PC-9 (cell line): Measurements from ENCODE around the gene ADGRA3. TPM values are rescaled to one million over a fixed set of nuclear protein-coding genes. Genes with fewer than 3 reads are reported as not detected.

Experiments used
- BruUV-seq: library from RNA; stranded (reverse); fragments of 400-500 nt; replicated peaks from 2 replicates; lab custom pipeline; 2021; lab: Mats Ljungman, UMichigan
- CTCF ChIA-PET: fragments of 300-600 bp; sonication (Branson Sonifier 250); formaldehyde crosslinking; loops from one replicate; lab custom pipeline; 2022; ENCODE audit warnings: antibody characterized with exemption; lab: Charles Lee
- POLR2A ChIA-PET: fragments of 300-600 bp; sonication (Branson Sonifier 250); formaldehyde crosslinking; loops from one replicate; lab custom pipeline; 2022; ENCODE audit warnings: antibody characterized with exemption; ENCODE audit not compliant: unreplicated experiment; lab: Charles Lee
- DNase-seq, 2 experiments: peaks; one replicate each; pipeline versions ENCODE4 v3.0.0 to v3.0.0-alpha.2; 2015 to 2022; ENCODE audit warnings: mixed read lengths in 1 of 2
- H2AFZ ChIP-seq: fragments of 200-600 bp; sonication (generic); 2 replicates; pipeline ENCODE4 v1.8.1; 2017; ENCODE audit warnings: antibody characterized with exemption
- H3F3A ChIP-seq: fragments of 200-600 bp; sonication (generic); 2 replicates; pipeline ENCODE4 v1.8.1; 2017; ENCODE audit warnings: antibody characterized with exemption, mild to moderate bottlenecking, low read depth; ENCODE audit not compliant: insufficient read depth
- H3K27ac ChIP-seq: fragments of 200-600 bp; sonication (generic); 2 replicates; pipeline ENCODE4 v1.6.1; 2016; ENCODE audit warnings: mixed run types
- H3K27me3 ChIP-seq: fragments of 200-600 bp; sonication (generic); 2 replicates; pipeline ENCODE4 v1.6.1; 2016; ENCODE audit warnings: low read depth, mixed run types; ENCODE audit not compliant: insufficient read depth
- H3K36me3 ChIP-seq: fragments of 200-600 bp; sonication (generic); 2 replicates; pipeline ENCODE4 v1.6.1; 2016; ENCODE audit warnings: low read depth, mixed run types
- H3K4me1 ChIP-seq: fragments of 200-600 bp; sonication (generic); replicated peaks from 2 replicates; pipeline ENCODE4 v1.6.1; 2016; ENCODE audit warnings: mixed run types; ENCODE audit not compliant: insufficient read depth
- H3K4me2 ChIP-seq: fragments of 200-600 bp; sonication (generic); 2 replicates; pipeline ENCODE4 v1.6.1; 2017; ENCODE audit warnings: mixed run types
- H3K4me3 ChIP-seq: fragments of 200-600 bp; sonication (generic); 2 replicates; pipeline ENCODE4 v1.6.1; 2016; ENCODE audit warnings: mixed run types
- H3K79me2 ChIP-seq: fragments of 200-600 bp; sonication (generic); 2 replicates; pipeline ENCODE4 v1.6.1; 2017; ENCODE audit warnings: low read depth, mixed run types
- H3K9me2 ChIP-seq: fragments of 200-600 bp; sonication (generic); 2 replicates; pipeline ENCODE4 v1.8.1; 2017; ENCODE audit warnings: mild to moderate bottlenecking; ENCODE audit not compliant: insufficient read depth
- H3K9me3 ChIP-seq: fragments of 200-600 bp; sonication (generic); 2 replicates; pipeline ENCODE4 v1.8.1; 2016; ENCODE audit warnings: low read depth; ENCODE audit not compliant: insufficient read depth
- H4K20me1 ChIP-seq: fragments of 200-600 bp; sonication (generic); 2 replicates; pipeline ENCODE4 v1.8.1; 2017; ENCODE audit not compliant: insufficient read depth
- EZH2 ChIP-seq: fragments of 200-600 bp; sonication (generic); IDR thresholded peaks from 2 replicates; pipeline ENCODE4 v1.8.0; 2017; ENCODE audit warnings: antibody characterized with exemption, low read depth
- intact Hi-C: fragments of 100-400 bp; cut with micrococcal nuclease; formaldehyde crosslinking; loops from one replicate; pipeline ENCODE4 v1.10.0; 2022; ENCODE audit not compliant: unreplicated experiment
- total RNA-seq: library from RNA; stranded (reverse); gene quantifications from 2 replicates; pipeline ENCODE4 v1.2.3, GENCODE V29; 2021
- TF ChIP-seq, protein P1 (sequence below): fragments of 200-600 bp; sonication (generic); conservative IDR thresholded peaks from 2 replicates; pipeline ENCODE4 v1.6.1; 2017; ENCODE audit warnings: mixed run types, antibody characterized with exemption, mild to moderate bottlenecking, moderate library complexity

Gene ADGRA3
- total RNA-seq, 1 experiment from 2014 or later: 40.5 TPM

DNA sequence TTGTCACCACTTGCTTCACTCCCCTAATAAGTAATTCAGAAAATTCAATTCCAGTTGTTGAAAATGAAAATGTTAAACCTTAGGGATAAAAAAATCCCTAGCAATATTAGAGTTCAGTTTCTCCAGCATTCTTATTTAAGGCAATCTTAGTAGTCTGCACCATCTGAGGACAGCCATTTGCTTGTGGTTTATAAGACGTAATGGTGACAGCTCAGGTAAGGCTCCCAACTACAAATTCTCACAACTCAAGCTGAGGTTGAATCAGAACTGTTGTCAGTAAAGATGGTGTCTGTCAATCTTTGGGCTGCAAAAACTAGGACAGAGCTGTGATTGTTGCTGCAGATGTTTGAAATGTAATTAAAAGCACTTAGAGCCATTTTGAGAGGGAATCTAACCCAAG is 16.3 kb upstream of the ADGRA3 start:
- H3K27me3 ChIP-seq: no peaks in the 10 kb centered on the region
- POLR2A ChIA-PET: no interaction called here
- no peak overlapping the region for H3K4me2 ChIP-seq
- intact Hi-C loops: no loop called here
- no peaks in the 10 kb centered on the region for H3K79me2 ChIP-seq
- BruUV-seq: no TSS peak
- H3K9me3 ChIP-seq: peaks cover 9% of the 10 kb centered on the region
- no peak overlapping the region for H3K4me3 ChIP-seq
- TF ChIP-seq EZH2: no peak
- TF ChIP-seq, protein P1, sequence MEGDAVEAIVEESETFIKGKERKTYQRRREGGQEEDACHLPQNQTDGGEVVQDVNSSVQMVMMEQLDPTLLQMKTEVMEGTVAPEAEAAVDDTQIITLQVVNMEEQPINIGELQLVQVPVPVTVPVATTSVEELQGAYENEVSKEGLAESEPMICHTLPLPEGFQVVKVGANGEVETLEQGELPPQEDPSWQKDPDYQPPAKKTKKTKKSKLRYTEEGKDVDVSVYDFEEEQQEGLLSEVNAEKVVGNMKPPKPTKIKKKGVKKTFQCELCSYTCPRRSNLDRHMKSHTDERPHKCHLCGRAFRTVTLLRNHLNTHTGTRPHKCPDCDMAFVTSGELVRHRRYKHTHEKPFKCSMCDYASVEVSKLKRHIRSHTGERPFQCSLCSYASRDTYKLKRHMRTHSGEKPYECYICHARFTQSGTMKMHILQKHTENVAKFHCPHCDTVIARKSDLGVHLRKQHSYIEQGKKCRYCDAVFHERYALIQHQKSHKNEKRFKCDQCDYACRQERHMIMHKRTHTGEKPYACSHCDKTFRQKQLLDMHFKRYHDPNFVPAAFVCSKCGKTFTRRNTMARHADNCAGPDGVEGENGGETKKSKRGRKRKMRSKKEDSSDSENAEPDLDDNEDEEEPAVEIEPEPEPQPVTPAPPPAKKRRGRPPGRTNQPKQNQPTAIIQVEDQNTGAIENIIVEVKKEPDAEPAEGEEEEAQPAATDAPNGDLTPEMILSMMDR: no peak
- no peak overlapping the region for H2AFZ ChIP-seq
- H3K27ac ChIP-seq: no peak overlapping the region
- CTCF ChIA-PET: no interaction called here
- H4K20me1 ChIP-seq: no peaks in the 10 kb centered on the region
- no peaks in the 10 kb centered on the region for H3K4me1 ChIP-seq
- H3K36me3 ChIP-seq: no peaks in the 10 kb centered on the region
- H3F3A ChIP-seq: no peaks in the 10 kb centered on the region
- no peak for DNase-seq
- no peaks in the 10 kb centered on the region for H3K9me2 ChIP-seq

DNA sequence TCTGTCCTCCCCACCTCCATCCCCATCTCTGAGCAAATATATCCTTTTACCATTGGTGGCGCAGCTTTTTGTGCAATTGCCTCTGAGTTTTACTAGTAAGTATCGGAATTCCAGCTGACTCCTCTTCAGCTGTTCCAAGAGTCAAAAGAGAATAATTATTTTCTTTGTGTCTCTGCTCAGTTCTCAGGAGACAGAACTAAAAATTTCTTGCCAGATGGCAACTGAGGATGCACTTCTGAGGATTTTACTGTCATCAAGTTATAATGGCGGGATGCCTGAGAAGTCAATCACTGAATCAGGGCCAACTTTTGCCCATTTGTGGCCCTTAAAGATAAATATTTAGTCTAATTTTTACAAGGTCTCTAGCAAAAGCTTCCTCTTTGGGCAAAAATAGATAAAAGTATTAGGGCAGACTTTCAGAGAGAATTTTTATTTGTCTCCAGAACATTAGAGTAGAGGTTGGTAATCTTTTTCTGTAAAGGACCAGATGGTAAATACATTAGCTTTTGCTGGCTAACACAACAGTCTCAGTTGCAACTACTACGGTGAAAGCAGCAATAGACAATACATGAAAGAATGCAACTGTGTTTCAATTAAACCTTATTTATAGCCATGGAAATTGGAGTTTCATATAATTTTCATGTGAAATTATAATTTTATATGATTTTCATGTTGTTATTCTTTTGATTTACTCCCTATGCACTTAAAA is 15.6 kb upstream of the ADGRA3 start:
- no peak for DNase-seq
- H2AFZ ChIP-seq: no peak overlapping the region
- no peaks in the 10 kb centered on the region for H3K4me1 ChIP-seq
- H4K20me1 ChIP-seq: no peaks in the 10 kb centered on the region
- H3K4me3 ChIP-seq: no peak overlapping the region
- no peaks in the 10 kb centered on the region for H3K36me3 ChIP-seq
- CTCF ChIA-PET: no interaction called here
- H3K9me3 ChIP-seq: peaks cover 9% of the 10 kb centered on the region
- POLR2A ChIA-PET: no interaction called here
- intact Hi-C loops: no loop called here
- H3K79me2 ChIP-seq: no peaks in the 10 kb centered on the region
- no peaks in the 10 kb centered on the region for H3K27me3 ChIP-seq
- no TSS peak for BruUV-seq
- no peak overlapping the region for H3K4me2 ChIP-seq
- H3F3A ChIP-seq: no peaks in the 10 kb centered on the region
- no peaks in the 10 kb centered on the region for H3K9me2 ChIP-seq
- no peak overlapping the region for H3K27ac ChIP-seq
- TF ChIP-seq, protein P1: no peak
- TF ChIP-seq EZH2: no peak

GRCh38 chr4:22524895-22525294 is 9.0 kb upstream of the ADGRA3 start:
- no TSS peak for BruUV-seq
- Histone ChIP-seq H3K4me2 (no peak overlapping the region), H3K27ac (no peak overlapping the region), H2AFZ (no peak overlapping the region), H3K79me2 (no peaks in the 10 kb centered on the region), H4K20me1 (no peaks in the 10 kb centered on the region), H3K36me3 (no peaks in the 10 kb centered on the region), H3K9me3 (no peaks in the 10 kb centered on the region), H3K4me1 (no peaks in the 10 kb centered on the region), H3K9me2 (no peaks in the 10 kb centered on the region), H3F3A (no peaks in the 10 kb centered on the region), H3K4me3 (no peak overlapping the region), H3K27me3 (no peaks in the 10 kb centered on the region)
- intact Hi-C loops: no loop called here
- TF ChIP-seq, protein P1: no peak
- TF ChIP-seq EZH2: no peak
- ChIA-PET CTCF (no interaction called here), POLR2A (no interaction called here)
- no peak for DNase-seq
